ENCODE results near the gene UBE3C.

- TF ChIP-seq POLR2A (IDR thresholded peaks at IDR 0.05): no peak
- TF ChIP-seq, protein P1, sequence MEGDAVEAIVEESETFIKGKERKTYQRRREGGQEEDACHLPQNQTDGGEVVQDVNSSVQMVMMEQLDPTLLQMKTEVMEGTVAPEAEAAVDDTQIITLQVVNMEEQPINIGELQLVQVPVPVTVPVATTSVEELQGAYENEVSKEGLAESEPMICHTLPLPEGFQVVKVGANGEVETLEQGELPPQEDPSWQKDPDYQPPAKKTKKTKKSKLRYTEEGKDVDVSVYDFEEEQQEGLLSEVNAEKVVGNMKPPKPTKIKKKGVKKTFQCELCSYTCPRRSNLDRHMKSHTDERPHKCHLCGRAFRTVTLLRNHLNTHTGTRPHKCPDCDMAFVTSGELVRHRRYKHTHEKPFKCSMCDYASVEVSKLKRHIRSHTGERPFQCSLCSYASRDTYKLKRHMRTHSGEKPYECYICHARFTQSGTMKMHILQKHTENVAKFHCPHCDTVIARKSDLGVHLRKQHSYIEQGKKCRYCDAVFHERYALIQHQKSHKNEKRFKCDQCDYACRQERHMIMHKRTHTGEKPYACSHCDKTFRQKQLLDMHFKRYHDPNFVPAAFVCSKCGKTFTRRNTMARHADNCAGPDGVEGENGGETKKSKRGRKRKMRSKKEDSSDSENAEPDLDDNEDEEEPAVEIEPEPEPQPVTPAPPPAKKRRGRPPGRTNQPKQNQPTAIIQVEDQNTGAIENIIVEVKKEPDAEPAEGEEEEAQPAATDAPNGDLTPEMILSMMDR (IDR thresholded peaks at IDR 0.05): no peak
These were observed 19.7 kb downstream of the UBE3C start for GRCh38 chr7:157158400-157158799.
